Natural killer cell (primary cell): Measurements from ENCODE around the gene CLTA. TPM values are rescaled to one million over a fixed set of nuclear protein-coding genes. Genes with fewer than 3 reads are reported as not detected.

Experiments
- ATAC-seq, 3 donors: fragments of 150-1000 bp in 2 of 3; fragments of 200-7000 bp in 1 of 3; cut with Tn5 transposase; 1 replicate in 1 of 3; 2 replicates in 2 of 3; pipeline ENCODE4 v1.10.0; 2021; ENCODE audit warnings: mild to moderate bottlenecking in 2 of 3, moderate library complexity in 2 of 3
- DNase-seq, 2 donors: peaks; one replicate each; pipeline versions ENCODE4 v3.0.0 to v3.0.0-alpha.2; 2013 to 2021; ENCODE audit warnings: mixed read lengths in 1 of 2
- H3K27ac ChIP-seq: one replicate; pipeline ENCODE4 v1.5.1; 2013; ENCODE audit warnings: mild to moderate bottlenecking, low read length
- H3K27me3 ChIP-seq: one replicate; pipeline ENCODE4 v1.6.1; 2013; ENCODE audit warnings: low read length; ENCODE audit not compliant: control insufficient read depth, insufficient read depth
- H3K36me3 ChIP-seq: one replicate; pipeline ENCODE4 v1.6.1; 2013; ENCODE audit warnings: low read length; ENCODE audit not compliant: control insufficient read depth, insufficient read depth
- H3K4me1 ChIP-seq: one replicate; pipeline ENCODE4 v1.6.1; 2013; ENCODE audit warnings: low read length; ENCODE audit not compliant: control insufficient read depth, insufficient read depth
- H3K4me3 ChIP-seq: one replicate; pipeline ENCODE4 v1.5.1; 2013; ENCODE audit warnings: low read length
- H3K9me3 ChIP-seq: one replicate; pipeline ENCODE4 v1.6.1; 2013; ENCODE audit warnings: low read length; ENCODE audit not compliant: control insufficient read depth, insufficient read depth
- H3K27ac Mint-ChIP-seq, 2 donors: one replicate each; pipeline ENCODE4 v1.8.0; 2022; ENCODE audit warnings: mild to moderate bottlenecking in 2 of 2, mixed read lengths in 2 of 2, moderate library complexity in 1 of 2
- H3K27me3 Mint-ChIP-seq, 2 donors: one replicate each; pipeline ENCODE4 v1.8.0; 2022; ENCODE audit warnings: low read depth in 2 of 2, mixed read lengths in 2 of 2
- H3K36me3 Mint-ChIP-seq: one replicate; pipeline ENCODE4 v1.8.0; 2022; ENCODE audit warnings: mixed read lengths
- H3K4me1 Mint-ChIP-seq, 2 donors: one replicate each; pipeline ENCODE4 v1.8.0; 2022; ENCODE audit warnings: mixed read lengths in 2 of 2
- H3K4me3 Mint-ChIP-seq: one replicate; pipeline ENCODE4 v1.8.0; 2022; ENCODE audit warnings: mild to moderate bottlenecking, moderate library complexity, mixed read lengths
- H3K9me3 Mint-ChIP-seq, 2 donors: one replicate each; pipeline ENCODE4 v1.8.0; 2022; ENCODE audit warnings: mixed read lengths in 2 of 2
- CTCF ChIP-seq: fragments of 200-600 bp; IDR thresholded peaks from one replicate; pipeline ENCODE4 v1.8.0; 2022; ENCODE audit warnings: antibody characterized with exemption
- WGBS: methylation state at CpG from one replicate; pipeline ENCODE4 v1.1.7; 2013; ENCODE audit warnings: missing lambda C conversion rate; ENCODE audit not compliant: insufficient coverage; 5-methylcytosine and 5-hydroxymethylcytosine counted together
- intact Hi-C: fragments of 100-400 bp; cut with micrococcal nuclease; formaldehyde crosslinking; loops from one replicate; pipeline ENCODE4 v1.14.2; 2022
- total RNA-seq, 4 donors: library from RNA; stranded (reverse); fragments of 120-200 nt in 1 of 4; gene quantifications; one replicate each; pipeline versions ENCODE4 v1.2.3 to v1.2.4, GENCODE V29; 2013 to 2022

CLTA gene
- total RNA-seq, 3 donors from 2014 or later (not counting 1 experiment from before 2014, with no cell fraction given) = 49.4 to 62.0 (median 52.6) TPM

GRCh38 chr9:36207016-36207415, 16.3 kb downstream of the CLTA start:
- DNase-seq = no peak
- Mint-ChIP-seq H3K36me3 (peaks cover 6% of the 10 kb centered on the region), H3K4me1 (peaks cover 56 to 69% of the 10 kb centered on the region in 2 donors), H3K9me3 (no peaks in the 10 kb centered on the region), H3K27me3 (no peaks in the 10 kb centered on the region), H3K27ac (peak overlapping the region; percentile 60 to 77), H3K4me3 (no peak overlapping the region)
- no peak for ATAC-seq
- peaks cover 10% of the 10 kb centered on the region for H3K4me1 ChIP-seq
- no peak overlapping the region for H3K27ac ChIP-seq
- H3K36me3 ChIP-seq = peaks cover 89% of the 10 kb centered on the region
- WGBS = 94% methylated on average over 4 of the region's 4 CpGs
- no peaks in the 10 kb centered on the region for H3K9me3 ChIP-seq
- no peak overlapping the region for H3K4me3 ChIP-seq
- H3K27me3 ChIP-seq = no peaks in the 10 kb centered on the region
- intact Hi-C loops = no loop called here
- TF ChIP-seq CTCF = no peak

GRCh38 chr9:36207546-36208012, 16.9 kb downstream of the CLTA start:
- Mint-ChIP-seq H3K27me3 (no peaks in the 10 kb centered on the region), H3K27ac (peak overlapping the region; percentile 60 to 77), H3K9me3 (no peaks in the 10 kb centered on the region), H3K4me1 (peaks cover 53 to 68% of the 10 kb centered on the region in 2 donors), H3K36me3 (peaks cover under 1% of the 10 kb centered on the region), H3K4me3 (no peak overlapping the region)
- no peaks in the 10 kb centered on the region for H3K27me3 ChIP-seq
- no peak for ATAC-seq
- H3K36me3 ChIP-seq = peaks cover 88% of the 10 kb centered on the region
- WGBS = 0% methylated on average over 1 of the region's 1 CpG
- H3K27ac ChIP-seq = no peak overlapping the region
- no peak for TF ChIP-seq CTCF
- no peaks in the 10 kb centered on the region for H3K9me3 ChIP-seq
- H3K4me1 ChIP-seq = peaks cover 10% of the 10 kb centered on the region
- intact Hi-C loops = no loop called here
- no peak overlapping the region for H3K4me3 ChIP-seq
- DNase-seq = no peak

- no peaks in the 10 kb centered on the region for H3K9me3 ChIP-seq
- no peak overlapping the region for H3K27ac ChIP-seq
- H3K4me1 Mint-ChIP-seq = peaks cover 59 to 69% of the 10 kb centered on the region in 2 donors
- no peaks in the 10 kb centered on the region for H3K9me3 Mint-ChIP-seq
- H3K27me3 Mint-ChIP-seq = no peaks in the 10 kb centered on the region
- DNase-seq (no peak), ATAC-seq (no peak)
- no peak overlapping the region for H3K4me3 ChIP-seq
- WGBS = 92% methylated on average over 9 of the region's 10 CpGs
- no peak for TF ChIP-seq CTCF
- H3K4me3 Mint-ChIP-seq = no peak overlapping the region
- H3K4me1 ChIP-seq = peaks cover 12% of the 10 kb centered on the region
- peak overlapping the region; percentile 70 to 77 for H3K27ac Mint-ChIP-seq
- no peaks in the 10 kb centered on the region for H3K36me3 Mint-ChIP-seq
- intact Hi-C loops = no loop called here
- peaks cover 91% of the 10 kb centered on the region for H3K36me3 ChIP-seq
- no peaks in the 10 kb centered on the region for H3K27me3 ChIP-seq
Observed at GRCh38 chr9:36208521-36209253, 18.0 kb downstream of the CLTA start.
